SJSA1 (cell line): Measurements from ENCODE around the gene PLEKHA1. TPM values are rescaled to one million over a fixed set of nuclear protein-coding genes. Genes with fewer than 3 reads are reported as not detected.

ENCODE experiments used
- DNase-seq, 2 experiments: peaks; one replicate each; pipeline ENCODE4 v3.0.0-alpha.2; 2015 to 2020; ENCODE audit warnings: low spot score in 2 of 2, low read depth in 1 of 2
- H3K27ac ChIP-seq: fragments of 250-450 bp; sonication (Bioruptor Pico); 2 replicates; pipeline ENCODE4 v1.5.1; 2020; ENCODE audit warnings: mild to moderate bottlenecking, moderate library complexity
- H3K27me3 ChIP-seq: fragments of 250-450 bp; sonication (Bioruptor Pico); replicated peaks from 2 replicates; pipeline ENCODE4 v1.5.1; 2020; ENCODE audit warnings: mild to moderate bottlenecking, moderate library complexity
- H3K36me3 ChIP-seq: fragments of 250-450 bp; sonication (Bioruptor Pico); 2 replicates; pipeline ENCODE4 v1.5.1; 2020; ENCODE audit warnings: mild to moderate bottlenecking
- H3K4me1 ChIP-seq: fragments of 250-450 bp; sonication (Bioruptor Pico); replicated peaks from 2 replicates; pipeline ENCODE4 v1.6.1; 2021; ENCODE audit warnings: mild to moderate bottlenecking
- H3K4me3 ChIP-seq: fragments of 250-450 bp; sonication (Bioruptor Pico); 2 replicates; pipeline ENCODE4 v1.5.1; 2020; ENCODE audit warnings: mild to moderate bottlenecking
- H3K9me3 ChIP-seq: fragments of 250-450 bp; sonication (Bioruptor Pico); replicated peaks from 2 replicates; pipeline ENCODE4 v1.5.1; 2020; ENCODE audit warnings: mild to moderate bottlenecking
- total RNA-seq: library from RNA; depleted of rRNA; stranded (reverse); fragments of >200 nt; shearing (Covaris generic); gene quantifications from 2 replicates; pipeline ENCODE4 v1.2.3, GENCODE V29; 2014; rRNA removed

The PLEKHA1 gene
- total RNA-seq, 1 experiment from 2014 or later: 23.5 TPM

DNA sequence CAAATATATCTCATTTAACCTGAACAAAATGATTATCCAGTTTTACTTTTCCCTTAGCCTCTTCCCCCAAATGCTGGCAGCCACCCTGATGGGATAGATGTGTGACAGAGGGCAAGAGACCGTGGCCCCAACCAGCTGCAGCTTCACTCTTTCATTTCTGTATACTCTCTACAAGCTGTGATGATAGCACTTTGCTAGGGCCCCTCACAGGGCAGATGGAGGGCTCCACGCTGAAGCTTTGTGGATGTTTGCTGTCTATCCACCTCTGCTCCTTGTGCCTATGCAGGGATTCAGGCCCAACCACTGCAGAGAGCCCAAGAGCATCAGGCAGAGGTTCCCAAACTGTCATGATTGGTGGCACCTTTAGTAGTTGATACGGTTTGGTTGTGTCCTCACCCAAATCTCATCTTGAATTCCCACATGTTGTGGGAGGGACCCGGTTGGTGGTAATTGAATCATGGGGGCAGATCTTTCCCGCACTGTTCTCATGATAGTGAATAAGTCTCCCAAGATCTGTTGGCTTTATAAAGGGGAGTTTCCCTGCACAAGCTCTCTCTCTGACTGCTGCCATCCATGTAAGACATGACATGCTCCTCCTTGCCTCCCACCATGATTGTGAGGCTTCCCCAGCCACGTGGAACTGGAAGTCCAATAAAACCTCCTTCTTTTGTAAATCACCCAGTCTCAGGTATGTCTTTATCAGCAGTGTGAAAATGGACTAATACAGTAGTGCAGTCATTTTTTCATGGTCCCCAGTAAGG is 107.0 kb downstream of the PLEKHA1 start:
- Histone ChIP-seq H3K36me3 (no peaks in the 10 kb centered on the region), H3K4me1 (no peaks in the 10 kb centered on the region), H3K27me3 (no peaks in the 10 kb centered on the region), H3K27ac (no peak overlapping the region), H3K4me3 (no peak overlapping the region), H3K9me3 (no peaks in the 10 kb centered on the region)
- no peak for DNase-seq

Other genes with a start within 250 kb of the PLEKHA1 start
- not detected in 2 replicates for gene BTBD16, start 103.4 kb upstream of the PLEKHA1 start, total RNA-seq
- not detected in 2 replicates for gene ARMS2, start 79.9 kb downstream of the PLEKHA1 start, total RNA-seq
- gene HTRA1, start 86.8 kb downstream of the PLEKHA1 start, total RNA-seq: 8.4 and 12.3 TPM in 2 replicates
- gene DMBT1, start 186.0 kb downstream of the PLEKHA1 start, total RNA-seq: not detected in 2 replicates